Hematopoietic multipotent progenitor cell (in vitro differentiated cells): ENCODE results near the gene MAPT. TPM values are rescaled to one million over a fixed set of nuclear protein-coding genes. Genes with fewer than 3 reads are reported as not detected.
"Not testable (repeated sequence)": the region's sequence is repeated elsewhere in the genome, so short reads cannot be mapped to it uniquely, and the experiment has no call there.

Experiments
- DNase-seq, 3 donors: peaks; one replicate each; pipeline ENCODE4 v3.0.0-alpha.2; 2011 to 2015; ENCODE audit warnings: low read depth in 2 of 3, low spot score in 2 of 3
- total RNA-seq: library from RNA; depleted of rRNA; stranded (reverse); fragments of >200 nt; gene quantifications from one replicate; pipeline ENCODE4 v1.2.3, GENCODE V29; 2012

MAPT gene
- total RNA-seq, 1 donor, result under 0.01 TPM

DNA sequence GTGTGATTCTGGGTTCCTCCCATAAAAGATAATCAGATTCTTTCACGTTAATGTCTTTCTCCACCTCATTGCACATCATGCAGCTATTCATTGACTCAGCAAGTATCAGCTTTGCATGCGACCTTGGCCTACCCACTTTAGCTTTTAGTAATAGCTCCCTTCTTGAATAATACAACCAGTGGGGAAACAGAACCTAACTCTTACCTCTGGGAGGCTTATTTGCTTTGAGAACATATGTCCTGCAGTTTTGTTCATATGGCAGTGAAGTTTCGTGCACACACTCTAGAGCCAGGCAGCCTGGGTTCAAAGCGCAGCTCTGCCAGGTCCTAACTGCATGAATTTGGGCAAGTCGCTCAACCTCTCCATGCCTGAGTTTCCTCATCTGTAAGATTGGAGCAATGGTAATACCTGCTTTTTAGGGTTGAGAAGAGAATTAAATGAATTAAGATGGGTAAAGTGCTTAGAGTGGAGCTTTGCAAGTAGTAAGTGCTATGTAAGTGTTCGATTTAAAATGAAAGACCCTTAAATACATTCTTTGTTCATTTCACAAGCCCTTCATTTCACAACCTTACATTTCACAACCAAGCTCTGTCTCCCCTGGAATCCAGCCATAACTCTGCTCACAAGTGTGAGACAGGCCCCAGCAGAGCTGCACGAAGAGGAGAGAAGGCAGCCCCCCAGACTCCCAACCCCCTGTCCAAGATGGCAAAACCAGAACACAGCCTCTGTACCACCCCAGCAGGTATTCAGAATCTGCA is 29.3 kb downstream of the MAPT start:
- DNase-seq, result no peak

GRCh38 chr17:45924332-45924820 is 30.0 kb downstream of the MAPT start:
- no peak for DNase-seq

GRCh38 chr17:45925311-45925710 is 31.0 kb downstream of the MAPT start:
- DNase-seq, result no peak

- DNase-seq, result no peak
These were observed 32.9 kb downstream of the MAPT start for GRCh38 chr17:45927247-45927646.

DNA sequence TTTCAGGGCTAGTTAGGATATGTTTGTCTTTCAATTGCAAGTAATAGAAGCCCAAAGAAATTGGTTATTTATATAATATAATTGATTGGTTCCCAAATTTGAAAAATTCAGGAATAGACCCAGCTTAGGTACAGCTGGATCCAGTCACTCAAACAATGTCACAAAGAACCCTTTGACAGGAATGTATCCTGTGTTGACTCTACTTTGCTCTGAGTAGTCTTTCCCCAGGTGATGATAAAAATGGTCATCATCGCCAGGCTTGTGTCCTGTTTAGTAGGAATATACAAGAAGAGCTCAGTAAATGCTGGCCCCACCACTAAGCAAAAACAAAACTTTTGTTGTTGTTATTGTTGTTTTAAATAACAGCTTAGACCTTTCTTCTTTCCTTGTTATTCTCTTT is 35.0 kb downstream of the MAPT start:
- DNase-seq, result no peak

DNA sequence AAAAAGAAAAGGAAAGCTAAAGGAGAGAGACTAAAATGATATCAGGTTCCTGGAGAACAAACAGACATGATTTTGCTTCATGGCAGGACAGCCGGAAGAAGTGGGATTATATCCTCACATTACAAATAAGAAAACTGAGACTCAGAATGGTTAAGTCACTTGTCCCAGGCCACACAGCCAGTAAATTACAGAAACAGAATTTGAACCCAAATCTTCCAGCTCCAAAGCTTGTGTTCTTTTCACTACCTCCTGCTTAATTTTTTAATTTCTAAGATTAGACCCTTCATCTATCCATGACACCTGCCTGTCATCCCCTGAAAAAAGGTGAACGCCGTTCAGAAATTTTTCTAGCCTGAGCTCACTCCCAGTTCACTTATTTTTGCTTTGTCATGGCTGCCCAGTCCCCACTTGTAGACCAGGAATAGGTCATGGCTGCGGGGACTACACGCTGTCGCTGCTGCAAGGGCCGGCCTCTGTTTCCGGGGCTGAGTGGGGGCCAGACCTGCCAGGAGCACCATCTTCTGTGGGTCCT is 36.1 kb downstream of the MAPT start:
- no peak for DNase-seq

DNA sequence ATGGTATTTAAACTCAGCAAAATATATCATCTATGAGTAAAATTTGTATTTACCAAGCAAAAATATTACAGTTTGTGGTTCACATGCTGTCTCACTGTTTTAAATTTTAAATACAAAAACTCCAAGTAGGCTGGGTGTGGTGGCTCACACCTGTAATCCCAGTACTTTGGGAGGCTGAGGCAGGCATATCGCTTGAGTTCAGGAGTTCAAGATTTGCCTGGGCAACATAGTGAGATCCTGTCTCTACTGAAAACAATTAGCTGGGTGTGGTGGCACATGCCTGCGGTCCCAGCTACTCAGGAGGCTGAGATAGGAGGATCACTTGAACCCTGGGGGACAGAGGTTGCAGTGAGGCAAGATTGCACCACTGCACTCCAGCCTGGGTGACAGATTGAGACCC is 37.3 kb downstream of the MAPT start:
- no peak for DNase-seq

DNA sequence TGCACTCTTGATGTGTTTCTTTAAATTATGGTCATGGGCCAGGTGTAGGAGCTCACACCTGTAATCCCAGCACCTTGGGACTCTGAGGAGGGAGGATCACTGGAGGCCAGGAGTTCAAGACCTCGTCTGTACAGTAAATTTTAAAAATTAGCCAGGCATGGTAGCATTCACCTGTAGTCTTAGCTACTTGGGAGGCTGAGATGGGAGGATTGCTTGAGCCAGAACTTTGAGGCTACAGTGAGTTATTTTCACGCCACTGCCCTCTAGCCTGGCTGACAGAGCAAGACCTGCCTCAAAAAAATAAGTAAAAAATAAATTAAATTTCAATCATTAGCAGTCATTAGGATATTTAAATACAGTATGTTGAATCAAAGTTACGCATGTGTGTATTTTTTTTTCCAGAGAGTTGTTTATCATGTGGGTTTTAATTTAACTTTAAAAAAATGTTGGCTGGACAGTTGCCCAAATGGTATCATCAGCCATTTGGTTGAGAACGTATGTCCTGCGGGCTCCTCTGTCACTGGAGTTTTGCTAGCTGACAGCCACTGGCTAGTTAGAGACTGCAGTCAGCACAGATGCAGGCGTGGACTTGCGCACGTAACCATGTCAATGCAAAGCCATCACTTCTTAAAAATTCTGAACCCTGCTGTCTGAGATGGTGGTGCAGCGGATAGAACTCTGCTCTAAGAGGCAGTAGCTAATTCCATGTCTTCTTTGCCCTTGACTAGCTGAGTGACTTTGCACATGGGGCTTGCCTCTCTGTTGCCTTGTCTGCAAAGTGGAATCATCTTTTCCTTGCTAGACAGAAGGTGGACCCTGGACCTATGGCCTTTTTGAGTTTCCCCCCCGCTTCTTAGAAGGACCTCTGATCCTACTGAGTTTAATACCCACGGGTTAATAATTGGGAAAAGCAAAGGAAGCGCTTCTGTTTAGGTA is 40.0 kb downstream of the MAPT start:
- DNase-seq, result no peak

GRCh38 chr17:45935197-45935709 is 40.9 kb downstream of the MAPT start:
- DNase-seq, result no peak

- no peak for DNase-seq
These were observed 41.6 kb downstream of the MAPT start for GRCh38 chr17:45935710-45936509.

GRCh38 chr17:45936610-45937009 is 42.3 kb downstream of the MAPT start:
- no peak for DNase-seq

- not testable (repeated sequence) for DNase-seq
These were observed 42.8 kb downstream of the MAPT start for GRCh38 chr17:45937186-45937585.

DNA sequence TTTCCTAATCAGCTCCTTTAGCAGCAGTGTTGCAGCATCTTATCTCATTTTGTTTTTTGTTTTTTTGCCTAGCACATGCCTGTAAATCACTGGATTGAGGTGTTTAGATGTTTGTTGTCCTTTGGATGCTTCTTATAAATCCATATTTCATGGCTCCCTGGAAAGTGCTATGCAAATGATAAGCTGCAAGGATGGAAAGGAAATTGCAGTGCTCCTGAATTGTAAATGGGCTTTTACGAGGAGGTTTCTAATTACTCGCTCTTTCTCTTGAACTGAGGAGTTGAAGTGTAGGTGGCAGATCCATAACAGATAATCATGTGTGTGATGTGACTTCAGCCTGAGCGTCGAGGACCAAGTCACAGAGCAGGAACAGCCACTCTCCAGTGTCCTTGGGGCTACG is 45.0 kb downstream of the MAPT start:
- no peak for DNase-seq

DNA sequence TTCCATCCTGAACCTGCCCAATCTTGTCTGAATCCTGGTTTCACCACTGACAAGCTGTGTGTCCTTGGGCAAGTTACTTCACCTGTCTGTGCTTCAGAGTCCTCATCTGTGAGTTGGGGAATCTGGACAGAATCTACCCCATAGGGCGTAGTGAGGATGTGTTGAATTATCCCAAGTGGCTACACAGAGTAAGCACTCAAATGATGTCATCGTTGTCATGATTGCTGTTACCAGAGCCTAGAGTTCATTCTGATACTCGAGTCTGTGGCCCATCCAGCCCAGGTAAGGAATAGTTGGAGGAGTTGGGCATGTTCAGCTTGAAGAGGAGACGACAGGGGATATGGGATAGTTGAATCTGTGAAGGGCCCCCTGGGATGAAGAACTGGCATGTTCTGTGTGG is 45.9 kb downstream of the MAPT start:
- DNase-seq, result no peak

DNA sequence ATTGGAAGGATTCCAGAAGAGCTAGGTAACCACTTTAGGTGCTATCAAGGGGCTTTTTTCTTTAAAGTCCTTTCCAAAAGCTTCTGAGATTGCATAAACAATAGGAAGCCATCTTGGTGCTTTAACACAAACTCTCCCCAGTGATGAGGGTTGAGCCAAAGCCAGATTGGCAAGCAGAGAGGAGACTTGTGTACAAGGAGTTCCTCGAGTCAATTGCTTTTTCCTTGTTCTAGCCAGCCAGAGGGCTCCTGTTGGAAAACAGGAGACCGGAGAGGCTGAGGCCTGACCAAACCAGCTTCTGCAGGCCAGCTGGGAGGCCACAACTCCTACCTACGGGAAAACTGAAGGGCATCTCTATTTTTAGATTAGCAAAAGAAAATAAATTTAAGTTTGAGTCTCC is 46.5 kb downstream of the MAPT start:
- no peak for DNase-seq

DNA sequence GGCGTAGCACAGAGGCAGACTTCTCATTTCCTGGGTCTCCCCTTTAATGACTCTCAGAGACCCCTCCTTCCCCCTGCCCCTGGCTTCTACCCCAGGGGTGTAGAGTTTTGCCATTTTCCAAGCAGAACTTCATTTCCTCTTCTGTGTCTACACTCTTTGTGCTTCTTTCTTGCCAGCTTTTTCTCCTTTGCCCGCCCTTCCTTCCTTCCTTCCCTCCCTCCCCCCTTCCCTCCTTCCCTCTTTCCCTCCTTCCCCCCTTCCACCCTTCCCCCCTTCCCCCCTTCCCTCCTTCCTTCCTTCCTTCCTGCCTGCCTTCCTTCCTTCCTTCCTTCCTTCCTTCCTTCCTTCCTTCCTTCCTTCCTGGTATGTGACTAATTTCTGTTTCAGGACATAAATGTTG is 47.0 kb downstream of the MAPT start:
- no peak for DNase-seq

GRCh38 chr17:45942284-45942683 is 47.9 kb downstream of the MAPT start:
- no peak for DNase-seq

- no peak for DNase-seq
These were observed 52.5 kb downstream of the MAPT start for GRCh38 chr17:45946841-45947256.

DNA sequence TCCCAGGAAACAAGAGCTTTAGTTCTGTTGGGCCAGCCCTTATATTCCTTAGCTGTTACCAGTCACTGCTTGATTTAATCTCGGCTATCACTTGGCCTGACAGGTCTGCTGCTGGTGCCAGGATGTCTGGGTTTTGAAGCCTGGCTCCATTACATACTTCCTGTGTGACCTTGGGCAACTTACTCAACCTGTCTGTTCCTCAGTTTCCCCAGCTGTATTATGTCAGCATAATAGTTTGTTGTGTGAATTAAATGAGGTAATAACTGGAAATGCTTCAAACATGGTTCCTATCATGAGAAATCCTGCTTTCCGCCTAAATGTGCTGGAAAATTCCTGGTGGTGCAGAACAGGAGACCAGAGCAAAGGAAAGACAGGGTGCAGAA is 54.1 kb downstream of the MAPT start:
- no peak for DNase-seq

DNA sequence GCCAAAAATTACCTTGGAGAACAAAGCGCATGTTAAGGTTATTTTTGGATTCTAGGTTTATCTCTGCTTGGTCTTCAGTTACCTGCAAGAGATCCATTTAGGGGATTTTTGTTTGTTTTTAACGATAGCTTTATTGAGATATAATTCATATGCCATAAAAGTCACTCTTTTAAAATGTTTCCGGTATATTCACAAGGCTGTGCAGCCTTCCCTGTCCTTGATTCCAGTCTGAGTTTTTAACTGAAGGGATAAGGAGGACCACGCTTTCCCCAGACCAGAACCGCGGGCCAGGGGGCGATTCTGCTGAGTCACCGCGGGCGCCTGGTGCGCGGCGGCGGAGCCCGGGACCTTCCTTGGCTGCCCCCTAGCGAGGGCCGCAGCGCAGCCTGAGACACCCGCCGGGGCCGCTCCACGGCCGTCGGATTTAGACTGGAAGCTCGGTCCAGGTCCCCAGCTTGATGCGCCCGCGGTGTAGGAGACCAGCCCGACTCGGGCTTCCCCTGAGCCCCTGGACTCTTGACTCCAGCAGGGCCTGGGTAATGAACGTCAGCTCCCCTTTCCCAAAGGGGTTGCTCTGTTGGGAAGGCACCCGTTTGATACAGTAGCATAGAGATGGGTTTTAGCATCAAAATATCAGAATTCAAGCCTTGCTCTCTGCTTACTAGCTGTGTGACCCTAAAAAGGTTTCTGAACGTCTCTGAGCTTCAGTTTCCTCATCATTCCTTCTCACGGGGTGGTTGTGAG is 54.7 kb downstream of the MAPT start:
- DNase-seq, result peak in 2 of 3 donors; percentile 65 to 69
